ENCODE results near the gene PTGR1.
"Not testable (repeated sequence)": the region's sequence is repeated elsewhere in the genome, so short reads cannot be mapped to it uniquely, and the experiment has no call there.

Gene PTGR1

GRCh38 chr9:111610845-111611244 lies 11.4 kb upstream of the PTGR1 start:
- DNase-seq = no peak

DNA sequence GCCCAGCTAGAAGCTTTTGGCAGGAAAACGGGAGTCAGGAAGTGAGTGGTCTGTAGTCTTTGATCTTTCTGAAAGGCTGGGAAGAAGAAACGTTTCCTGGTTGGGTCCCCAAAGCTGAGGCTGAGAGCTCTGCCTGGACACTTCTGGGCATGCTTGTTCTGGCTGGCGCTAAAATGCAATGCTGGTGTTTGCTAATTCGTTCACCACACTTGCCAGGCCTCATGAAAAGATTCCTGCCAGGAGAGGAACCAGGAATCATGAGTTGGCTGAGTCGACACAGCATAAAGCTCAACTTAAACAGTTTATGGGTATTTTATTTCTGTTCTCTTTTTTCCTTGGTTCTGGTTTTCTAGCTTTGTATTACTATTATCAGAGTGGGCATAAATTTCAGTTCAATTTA lies 10.7 kb upstream of the PTGR1 start:
- no peak for DNase-seq

- no peak for DNase-seq
Observed at GRCh38 chr9:111605041-111605559, 5.7 kb upstream of the PTGR1 start.

GRCh38 chr9:111604054-111604615 lies 4.7 kb upstream of the PTGR1 start:
- DNase-seq = no peak

DNA sequence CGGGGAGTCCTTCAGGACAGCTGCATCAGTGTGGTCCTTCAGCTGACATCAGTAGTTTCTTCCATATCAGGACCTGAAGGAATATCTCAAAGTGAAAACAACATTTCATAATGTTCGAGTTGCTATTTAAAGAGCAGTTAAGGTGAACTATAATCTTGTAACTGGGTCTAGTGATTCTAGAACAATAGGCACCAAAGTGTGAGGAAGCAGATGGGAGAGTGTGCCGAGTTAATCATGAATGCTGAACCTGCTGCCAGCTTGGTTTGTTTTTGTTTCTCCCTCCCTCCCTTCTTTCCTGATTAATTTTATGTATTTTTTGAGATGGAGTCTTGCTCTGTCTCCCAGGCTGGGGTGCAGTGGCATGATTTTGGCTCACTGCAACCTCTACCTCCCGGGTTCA lies 3.6 kb upstream of the PTGR1 start:
- DNase-seq = no peak

DNA sequence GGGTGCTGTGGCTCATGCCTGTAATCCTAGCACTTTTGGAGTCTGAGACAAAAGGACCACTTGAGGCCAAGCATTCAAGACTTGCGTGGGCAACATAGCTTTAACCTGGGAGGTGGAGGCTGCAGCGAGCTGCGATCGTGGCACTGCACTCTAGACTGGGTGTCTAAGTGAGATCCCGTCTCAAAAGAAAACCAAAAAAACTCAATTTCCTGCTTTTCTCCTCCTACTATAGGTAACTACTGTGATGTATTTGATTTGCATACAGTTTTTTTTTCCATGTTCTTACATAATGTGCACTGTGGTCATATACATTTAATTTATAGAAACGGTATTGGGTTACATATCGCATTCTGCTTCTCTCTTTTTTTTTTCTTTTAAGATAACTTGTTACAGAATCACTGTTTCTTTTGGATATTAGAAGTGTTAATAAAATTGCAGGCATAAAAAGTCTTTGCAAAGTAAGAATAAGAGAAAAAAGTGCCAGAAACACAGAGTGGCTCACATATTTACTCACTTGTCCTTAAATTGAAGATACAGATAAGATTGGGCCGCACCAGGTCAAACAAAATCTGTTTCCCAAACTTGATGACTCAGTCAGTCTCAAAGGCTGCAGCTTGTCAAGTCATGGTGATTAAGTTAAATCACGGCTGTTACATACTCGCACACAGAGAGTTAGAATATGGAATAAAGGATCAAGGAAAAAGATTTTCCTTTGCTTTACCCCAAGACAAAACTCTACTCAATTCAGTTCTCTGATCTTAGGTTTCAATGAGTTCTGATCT lies 2.0 kb upstream of the PTGR1 start:
- no peak for DNase-seq

DNA sequence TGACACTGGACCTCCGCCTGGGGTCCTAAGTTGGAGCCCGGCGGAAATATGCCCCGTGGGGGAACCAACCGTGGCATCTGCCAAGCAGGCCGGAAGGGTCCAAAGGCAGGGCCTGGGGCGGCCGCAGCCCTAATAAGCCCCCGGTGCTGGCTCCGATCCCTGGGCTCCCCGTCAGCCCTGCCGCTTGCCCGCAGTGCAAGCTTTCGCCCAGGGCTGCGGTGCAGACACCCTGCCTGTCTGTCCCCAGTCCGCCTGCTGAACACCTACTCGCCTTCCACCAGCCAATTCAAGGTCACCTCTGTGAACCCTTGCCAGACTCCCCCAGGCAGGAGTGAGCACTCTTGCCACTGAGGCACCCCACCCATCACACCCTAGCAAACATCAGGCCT lies 502 bp upstream of the PTGR1 start:
- DNase-seq = no peak

DNA sequence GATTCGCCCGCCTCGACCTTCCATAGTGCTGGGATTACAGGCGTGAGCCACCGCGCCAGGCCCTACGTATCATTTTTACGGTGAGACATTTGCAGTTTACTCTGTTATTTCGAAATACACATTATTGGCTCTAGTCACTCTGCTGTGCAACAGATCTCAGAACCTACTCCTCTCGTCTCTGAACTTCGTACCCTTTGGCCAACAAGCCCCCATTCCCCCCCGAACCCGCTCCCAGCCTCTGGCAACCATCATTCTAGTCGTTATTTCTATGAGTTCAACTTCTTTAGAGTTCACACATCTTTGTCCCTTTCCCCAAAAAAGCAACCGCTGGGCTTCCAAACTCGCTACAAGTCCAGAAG lies 735 bp downstream of the PTGR1 start:
- no peak for DNase-seq

GRCh38 chr9:111597852-111598732 lies 1.4 kb downstream of the PTGR1 start:
- peak; percentile 42 to 47 for DNase-seq

- no peak for DNase-seq
Observed at GRCh38 chr9:111588846-111589245, 10.6 kb downstream of the PTGR1 start.

DNA sequence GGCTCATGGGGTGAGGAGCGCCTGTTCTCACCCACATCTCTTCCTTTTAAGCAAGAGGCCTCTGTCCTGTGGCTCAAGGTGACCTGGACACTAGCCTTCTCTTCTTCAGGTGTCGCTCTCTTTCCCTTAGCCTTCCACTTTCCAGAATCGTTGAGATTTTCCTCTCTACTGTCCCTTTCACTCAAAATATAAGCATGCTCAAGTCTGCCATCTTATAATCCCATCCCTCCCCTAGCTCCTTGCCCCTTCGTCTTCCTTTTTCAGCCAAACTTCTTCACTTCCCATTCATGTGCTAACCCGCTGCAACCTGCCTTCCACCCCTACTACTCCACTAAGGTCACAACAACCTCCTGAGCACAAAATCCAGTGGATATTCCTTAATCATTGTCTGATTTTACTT lies 13.1 kb downstream of the PTGR1 start:
- DNase-seq = no peak

- DNase-seq = no peak
Observed at GRCh38 chr9:111582888-111583287, 16.6 kb downstream of the PTGR1 start.

DNA sequence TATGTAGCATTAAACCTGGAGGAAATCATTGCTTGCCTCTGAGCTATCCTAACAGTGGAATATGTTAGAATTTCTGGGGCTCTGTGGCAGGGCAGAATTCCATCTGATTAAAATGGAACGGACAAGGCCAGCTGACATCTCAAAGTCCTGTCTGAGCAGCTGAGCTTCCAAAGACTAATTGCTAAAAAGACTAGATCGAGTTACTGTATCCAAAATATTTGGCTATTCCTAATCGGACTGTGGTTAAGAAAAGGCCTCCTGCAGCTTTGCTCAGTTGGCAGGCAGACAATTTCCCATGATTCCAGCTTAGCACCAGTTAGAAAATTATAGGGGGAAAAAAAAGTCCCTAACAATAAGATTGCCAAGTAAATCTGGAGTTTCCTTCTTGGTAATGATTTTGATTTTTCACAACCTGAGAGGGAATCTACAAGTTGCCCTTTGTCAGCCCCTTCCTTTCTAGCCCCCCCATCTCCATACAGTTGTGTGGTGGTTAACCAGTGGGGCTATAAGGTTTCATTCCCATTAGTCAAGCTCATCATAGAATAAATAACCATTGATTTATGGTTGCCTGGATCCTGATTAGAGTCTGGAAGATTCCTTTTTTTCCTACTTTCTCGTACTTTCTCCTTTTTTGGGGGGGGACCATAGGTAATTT lies 26.4 kb downstream of the PTGR1 start:
- DNase-seq = no peak

GRCh38 chr9:111568127-111568526 lies 31.3 kb downstream of the PTGR1 start:
- DNase-seq = not testable (repeated sequence)

DNA sequence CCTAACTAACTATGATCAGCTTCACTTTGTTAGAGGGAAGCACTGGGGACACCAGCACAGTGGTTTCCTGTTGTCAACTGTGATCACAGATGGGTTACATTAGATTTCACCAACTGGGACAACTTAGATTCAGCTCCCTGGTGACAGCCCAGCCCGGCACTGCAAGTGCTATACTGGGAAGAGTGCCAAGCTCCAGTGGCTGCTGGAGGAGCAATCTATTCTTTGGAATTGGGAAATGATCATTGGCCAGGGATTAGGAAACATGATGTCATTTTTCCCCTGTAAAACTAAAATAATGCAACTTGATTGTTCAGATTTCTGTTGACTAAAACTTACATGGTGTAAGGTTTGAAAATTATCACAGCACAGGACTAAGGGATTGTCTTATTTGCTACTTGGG lies 33.2 kb downstream of the PTGR1 start:
- DNase-seq = no peak

GRCh38 chr9:111561165-111561719 lies 38.2 kb downstream of the PTGR1 start:
- DNase-seq = no peak

DNA sequence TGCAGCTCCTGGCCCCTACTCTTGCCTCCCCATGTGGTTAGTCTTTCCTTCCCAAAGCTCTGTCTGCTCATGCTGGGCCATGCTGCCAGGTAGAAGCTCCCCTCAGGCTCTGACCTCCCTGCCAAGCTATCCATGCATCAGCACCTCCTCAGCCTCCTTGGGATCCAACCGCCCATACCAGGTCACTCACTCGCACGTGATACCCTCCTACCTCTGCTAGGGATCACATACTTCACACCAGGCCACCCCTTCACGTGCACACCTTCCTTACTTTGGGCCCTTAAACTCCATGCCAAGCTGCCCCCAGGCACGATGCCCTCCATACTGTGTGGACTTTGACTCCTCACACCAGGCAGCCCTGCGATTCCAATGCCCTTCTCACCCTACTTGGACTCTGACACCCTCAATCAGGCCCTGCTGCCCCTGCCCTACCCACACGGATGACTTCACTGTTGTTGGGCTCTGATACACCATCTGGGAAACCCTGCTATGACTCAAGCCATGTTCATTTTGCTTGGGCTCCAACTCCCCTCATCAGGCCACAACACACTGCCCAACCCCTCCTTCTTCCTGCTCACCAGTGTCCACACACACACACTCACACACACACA lies 40.3 kb downstream of the PTGR1 start:
- DNase-seq = no peak

DNA sequence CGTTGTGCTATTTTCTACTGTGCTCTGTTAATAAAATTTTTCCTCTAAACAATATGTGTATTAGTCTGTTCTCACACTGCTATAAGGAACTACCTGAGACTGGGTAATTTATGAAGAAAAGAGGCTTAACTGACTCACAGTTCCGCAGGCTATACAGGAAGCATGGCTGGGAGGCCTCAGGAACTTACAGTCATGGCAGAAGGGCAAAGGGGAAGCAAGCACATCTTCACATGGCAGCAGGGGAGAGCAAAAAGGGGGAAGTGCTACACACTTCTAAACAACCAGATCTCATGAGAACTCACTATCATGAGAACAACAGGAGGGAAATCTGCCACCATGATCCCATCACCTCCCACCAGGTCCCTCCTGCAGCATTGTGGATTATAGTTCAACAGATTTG lies 44.0 kb downstream of the PTGR1 start:
- not testable (repeated sequence) for DNase-seq

DNA sequence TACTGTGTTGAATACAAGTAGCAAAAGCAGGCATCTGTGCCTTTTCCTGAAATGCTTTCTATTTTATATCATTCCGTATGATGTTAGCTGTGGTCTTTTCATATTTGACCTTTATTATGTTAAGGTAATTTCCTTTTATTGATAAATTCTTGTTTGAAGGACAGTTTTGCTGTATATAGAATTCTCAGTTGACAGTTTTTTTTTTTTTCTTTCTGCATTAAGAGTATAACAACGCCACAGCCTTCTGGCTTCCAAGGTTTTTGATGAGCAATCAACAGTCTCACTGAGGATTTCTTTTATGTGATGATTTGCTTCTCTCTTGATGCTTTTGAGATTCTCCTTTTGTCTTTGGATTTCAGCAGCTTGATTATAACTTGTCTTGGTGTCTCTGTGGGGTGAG lies 50.8 kb downstream of the PTGR1 start:
- no peak for DNase-seq

- no peak for DNase-seq
Observed at GRCh38 chr9:111542497-111543254, 56.8 kb downstream of the PTGR1 start.

DNA sequence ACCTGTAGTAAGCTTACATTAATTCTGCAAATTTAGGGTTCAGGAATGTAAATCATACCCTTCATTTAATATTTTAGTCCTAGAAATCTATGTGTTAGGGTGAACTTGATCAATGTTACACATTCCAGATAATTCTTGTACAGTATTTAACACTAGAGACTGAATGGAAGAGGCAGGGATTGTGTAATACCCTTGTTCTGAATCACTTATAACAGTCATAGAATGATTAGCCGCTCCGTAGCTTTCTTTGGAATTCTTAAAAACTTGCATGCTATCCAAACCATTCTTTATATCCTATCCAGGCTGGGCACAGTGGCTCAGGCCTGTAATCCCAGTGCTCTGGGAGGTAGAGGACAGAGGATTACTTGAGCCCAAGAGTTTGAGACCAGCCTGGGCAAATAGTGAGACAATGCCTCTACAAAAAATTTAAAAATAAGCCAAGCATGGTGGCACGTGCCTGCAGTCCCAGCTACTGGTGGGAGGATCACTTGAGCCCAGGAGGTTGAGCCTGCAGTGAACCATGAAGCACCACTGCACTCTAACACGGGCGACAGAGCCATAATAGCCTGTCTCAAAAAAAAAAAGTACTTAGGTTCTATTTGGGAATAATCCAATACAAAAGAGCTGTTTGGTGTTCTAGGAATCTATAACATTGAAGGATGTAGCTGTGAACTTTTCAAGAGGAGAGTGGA lies 66.2 kb downstream of the PTGR1 start:
- DNase-seq = no peak
